Left renal pelvis (tissue), 4 donors: Measurements from ENCODE around the gene BAHD1. TPM values are rescaled to one million over a fixed set of nuclear protein-coding genes. Genes with fewer than 3 reads are reported as not detected.
"Not testable (repeated sequence)": the region's sequence is repeated elsewhere in the genome, so short reads cannot be mapped to it uniquely, and the experiment has no call there.

ENCODE experiments used
- DNase-seq, 4 donors: peaks; one replicate each; pipeline ENCODE4 v3.0.0-alpha.2; 2013; ENCODE audit warnings: low read depth in 4 of 4, low spot score in 3 of 4
- polyA plus RNA-seq, 4 donors: library from polyadenylated mRNA; unstranded; fragments of 120-200 nt; gene quantifications; one replicate each; pipeline ENCODE4 v1.2.1, GENCODE V29; 2013; ENCODE audit not compliant: insufficient read length in 4 of 4

Gene BAHD1
- polyA plus RNA-seq, 4 donors: 13.0 to 27.3 (median 21.4) TPM

- DNase-seq: no peak
These were observed 2.5 kb downstream of the BAHD1 start for GRCh38 chr15:40443255-40443654.

- DNase-seq: no peak
These were observed 3.1 kb downstream of the BAHD1 start for GRCh38 chr15:40443846-40444245.

- no peak for DNase-seq
These were observed 4.0 kb downstream of the BAHD1 start for GRCh38 chr15:40444736-40445135.

GRCh38 chr15:40445421-40445922, 4.7 kb downstream of the BAHD1 start:
- DNase-seq: no peak

GRCh38 chr15:40446144-40446543, 5.4 kb downstream of the BAHD1 start:
- DNase-seq: no peak

GRCh38 chr15:40448354-40448753, 7.6 kb downstream of the BAHD1 start:
- no peak for DNase-seq

GRCh38 chr15:40449275-40449674, 8.5 kb downstream of the BAHD1 start:
- no peak for DNase-seq

- DNase-seq: no peak
These were observed 9.3 kb downstream of the BAHD1 start for GRCh38 chr15:40450047-40450446.

- no peak for DNase-seq
These were observed 10.9 kb downstream of the BAHD1 start for GRCh38 chr15:40451527-40452158.

GRCh38 chr15:40452296-40453090, 11.7 kb downstream of the BAHD1 start:
- no peak for DNase-seq

GRCh38 chr15:40453941-40454340, 13.2 kb downstream of the BAHD1 start:
- not testable (repeated sequence) for DNase-seq

GRCh38 chr15:40454904-40455391, 14.2 kb downstream of the BAHD1 start:
- no peak for DNase-seq

- DNase-seq: no peak
These were observed 15.6 kb downstream of the BAHD1 start for GRCh38 chr15:40456299-40456712.

GRCh38 chr15:40456738-40457137, 16.0 kb downstream of the BAHD1 start:
- DNase-seq: no peak

GRCh38 chr15:40458495-40459371, 18.0 kb downstream of the BAHD1 start:
- DNase-seq: no peak

- no peak for DNase-seq
These were observed 18.8 kb downstream of the BAHD1 start for GRCh38 chr15:40459391-40460015.

- no peak for DNase-seq
These were observed 19.7 kb downstream of the BAHD1 start for GRCh38 chr15:40460404-40460803.

GRCh38 chr15:40461958-40462357, 21.2 kb downstream of the BAHD1 start:
- no peak for DNase-seq

- no peak for DNase-seq
These were observed 22.5 kb downstream of the BAHD1 start for GRCh38 chr15:40463279-40463678.

GRCh38 chr15:40463886-40464545, 23.3 kb downstream of the BAHD1 start:
- no peak for DNase-seq
